ENCODE measurements around the gene CAPRIN1.

DNA sequence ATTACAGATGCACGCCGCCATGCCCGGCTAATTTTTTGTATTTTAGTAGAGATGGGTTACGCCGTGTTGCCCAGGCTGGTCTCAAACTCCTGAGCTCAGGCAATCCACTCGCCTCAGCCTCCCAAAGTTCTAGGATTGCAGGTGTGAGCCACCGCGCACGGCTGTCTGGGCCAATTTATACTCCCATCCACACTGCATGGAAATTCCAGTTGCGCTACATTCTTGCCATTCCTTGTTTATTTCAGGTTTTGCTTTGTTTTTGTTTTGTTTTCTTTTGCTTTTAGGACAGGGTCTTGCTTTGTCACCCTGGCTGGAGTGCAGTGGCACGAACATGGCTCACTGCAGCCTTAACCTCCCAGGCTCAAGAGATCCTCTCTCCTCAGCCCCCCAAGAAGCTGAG, 11.0 kb upstream of the CAPRIN1 start:
- TF ChIP-seq YY1 (IDR thresholded peaks at IDR 0.05; ENCODE audit: low read depth) = no peak
- no peak for TF ChIP-seq IRF3 (IDR thresholded peaks at IDR 0.05; ENCODE audit: low read depth, low read length)
- TF ChIP-seq, protein P1, sequence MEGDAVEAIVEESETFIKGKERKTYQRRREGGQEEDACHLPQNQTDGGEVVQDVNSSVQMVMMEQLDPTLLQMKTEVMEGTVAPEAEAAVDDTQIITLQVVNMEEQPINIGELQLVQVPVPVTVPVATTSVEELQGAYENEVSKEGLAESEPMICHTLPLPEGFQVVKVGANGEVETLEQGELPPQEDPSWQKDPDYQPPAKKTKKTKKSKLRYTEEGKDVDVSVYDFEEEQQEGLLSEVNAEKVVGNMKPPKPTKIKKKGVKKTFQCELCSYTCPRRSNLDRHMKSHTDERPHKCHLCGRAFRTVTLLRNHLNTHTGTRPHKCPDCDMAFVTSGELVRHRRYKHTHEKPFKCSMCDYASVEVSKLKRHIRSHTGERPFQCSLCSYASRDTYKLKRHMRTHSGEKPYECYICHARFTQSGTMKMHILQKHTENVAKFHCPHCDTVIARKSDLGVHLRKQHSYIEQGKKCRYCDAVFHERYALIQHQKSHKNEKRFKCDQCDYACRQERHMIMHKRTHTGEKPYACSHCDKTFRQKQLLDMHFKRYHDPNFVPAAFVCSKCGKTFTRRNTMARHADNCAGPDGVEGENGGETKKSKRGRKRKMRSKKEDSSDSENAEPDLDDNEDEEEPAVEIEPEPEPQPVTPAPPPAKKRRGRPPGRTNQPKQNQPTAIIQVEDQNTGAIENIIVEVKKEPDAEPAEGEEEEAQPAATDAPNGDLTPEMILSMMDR (IDR thresholded peaks at IDR 0.05) = no peak
- TF ChIP-seq, protein P2, sequence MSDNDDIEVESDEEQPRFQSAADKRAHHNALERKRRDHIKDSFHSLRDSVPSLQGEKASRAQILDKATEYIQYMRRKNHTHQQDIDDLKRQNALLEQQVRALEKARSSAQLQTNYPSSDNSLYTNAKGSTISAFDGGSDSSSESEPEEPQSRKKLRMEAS (IDR thresholded peaks at IDR 0.05; ENCODE audit: low read depth) = no peak
- TF ChIP-seq GABPA (IDR thresholded peaks at IDR 0.05; ENCODE audit: low read depth) = no peak
- TF ChIP-seq TAF1 (IDR thresholded peaks at IDR 0.05; ENCODE audit: borderline replicate concordance, low read depth, low read length) = no peak
- no peak for TF ChIP-seq USF1 (IDR thresholded peaks at IDR 0.05; ENCODE audit: borderline replicate concordance, low read depth)
- TF ChIP-seq RAD21 (IDR thresholded peaks at IDR 0.05; ENCODE audit: low read length) = no peak
- TF ChIP-seq RCOR1 (IDR thresholded peaks at IDR 0.05; ENCODE audit: low read length) = no peak
- TF ChIP-seq, protein P3, sequence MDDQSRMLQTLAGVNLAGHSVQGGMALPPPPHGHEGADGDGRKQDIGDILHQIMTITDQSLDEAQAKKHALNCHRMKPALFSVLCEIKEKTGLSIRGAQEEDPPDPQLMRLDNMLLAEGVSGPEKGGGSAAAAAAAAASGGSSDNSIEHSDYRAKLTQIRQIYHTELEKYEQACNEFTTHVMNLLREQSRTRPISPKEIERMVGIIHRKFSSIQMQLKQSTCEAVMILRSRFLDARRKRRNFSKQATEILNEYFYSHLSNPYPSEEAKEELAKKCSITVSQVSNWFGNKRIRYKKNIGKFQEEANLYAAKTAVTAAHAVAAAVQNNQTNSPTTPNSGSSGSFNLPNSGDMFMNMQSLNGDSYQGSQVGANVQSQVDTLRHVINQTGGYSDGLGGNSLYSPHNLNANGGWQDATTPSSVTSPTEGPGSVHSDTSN (IDR thresholded peaks at IDR 0.05) = no peak
- no peak for TF ChIP-seq CHD2 (IDR thresholded peaks at IDR 0.05; ENCODE audit: low read length, partially characterized antibody)
- TF ChIP-seq EP300 (IDR thresholded peaks at IDR 0.05; ENCODE audit: borderline replicate concordance in 1 of 2, low read depth in 1 of 2, low read length in 1 of 2) = no peak
